ENCODE data around the gene MT1B. TPM values are rescaled to one million over a fixed set of nuclear protein-coding genes. Genes with fewer than 3 reads are reported as not detected.

Gene MT1B
- total RNA-seq, 1 experiment from 2014 or later = not detected

- H3K9ac ChIP-seq (ENCODE audit: low read length) = no peak within 1 kb of the TSS
- ChIA-PET RAD21 (ENCODE audit: low non-redundant PET in 1 of 2, low total read pairs in 2 of 2, uncharacterized antibody in 2 of 2, unreplicated experiment in 2 of 2) (no interaction called here), CTCF (no interaction called here), POLR2A (no interaction called here)
- H3K36me3 ChIP-seq (ENCODE audit: control insufficient read depth in 1 of 2, insufficient read depth in 2 of 2, low read length in 2 of 2) = no peaks in the 10 kb centered on the region
- no peak within 1 kb of the TSS for H3K27ac ChIP-seq (ENCODE audit: low read depth, low read length)
- BruUV-seq (replicated peaks) = no TSS peak
- no peak within 1 kb of the TSS for H3K4me3 ChIP-seq (replicated peaks in 1 of 2; ENCODE audit: low read depth in 1 of 2, low read length in 2 of 2)
- H3K4me2 ChIP-seq (ENCODE audit: low read length) = no peak within 1 kb of the TSS
- H3K79me2 ChIP-seq (ENCODE audit: insufficient read depth, low read length) = no peaks in the 10 kb centered on the region
- H3K9me2 ChIP-seq (ENCODE audit: insufficient read depth) = no peaks in the 10 kb centered on the region
- no peak within 1 kb of the TSS for H2AFZ ChIP-seq (ENCODE audit: low read depth, low read length, poor library complexity, severe bottlenecking)
- no peak for TF ChIP-seq ZFX (IDR thresholded peaks at IDR 0.05)
- no peak for TF ChIP-seq SRF (IDR thresholded peaks at IDR 0.05; ENCODE audit: low read depth)
- no peak for TF ChIP-seq CTCF (IDR thresholded peaks at IDR 0.05 in 2 of 3, conservative IDR thresholded peaks at IDR 0.05 in 1 of 3; ENCODE audit: borderline replicate concordance in 1 of 3, insufficient read depth in 1 of 3, low read depth in 2 of 3, low read length in 2 of 3)
- H3K27me3 ChIP-seq (ENCODE audit: insufficient read depth, low read length) = no peaks in the 10 kb centered on the region
- no peaks in the 10 kb centered on the region for H4K20me1 ChIP-seq (ENCODE audit: insufficient read depth)
- intact Hi-C loops (cut with micrococcal nuclease) = no loop called here
- DNase-seq (ENCODE audit: low read depth, low spot score) (no peak), ATAC-seq (no peak)
- no peaks in the 10 kb centered on the region for H3K9me3 ChIP-seq (ENCODE audit: control insufficient read depth in 1 of 2, insufficient read depth in 1 of 2, low read depth in 1 of 2, low read length in 2 of 2)
- H3K4me1 ChIP-seq (ENCODE audit: control insufficient read depth in 1 of 2, insufficient read depth in 2 of 2, low read length in 2 of 2) = no peaks in the 10 kb centered on the region
Observed at GRCh38 chr16:56667581-56668571, 16.2 kb downstream of the MT1B start, which contains the start of gene MT1G. MT1G (minus strand) TSS chr16:56668065; CDS start chr16:56667993, 72 bp downstream.

GRCh38 chr16:56669005-56669839 lies 17.5 kb downstream of the MT1B start, which contains the start of gene MT1H:
MT1H (plus strand) TSS chr16:56669814; CDS start chr16:56669885, 71 bp downstream.
- H2AFZ ChIP-seq (ENCODE audit: low read depth, low read length, poor library complexity, severe bottlenecking) = no peak within 1 kb of the TSS
- ChIA-PET POLR2A (no interaction called here), RAD21 (ENCODE audit: low non-redundant PET in 1 of 2, low total read pairs in 2 of 2, uncharacterized antibody in 2 of 2, unreplicated experiment in 2 of 2) (no interaction called here), CTCF (no interaction called here)
- H3K36me3 ChIP-seq (ENCODE audit: control insufficient read depth in 1 of 2, insufficient read depth in 2 of 2, low read length in 2 of 2) = no peaks in the 10 kb centered on the region
- no peak within 1 kb of the TSS for H3K27ac ChIP-seq (ENCODE audit: low read depth, low read length)
- no peaks in the 10 kb centered on the region for H3K4me1 ChIP-seq (ENCODE audit: control insufficient read depth in 1 of 2, insufficient read depth in 2 of 2, low read length in 2 of 2)
- H4K20me1 ChIP-seq (ENCODE audit: insufficient read depth) = no peaks in the 10 kb centered on the region
- ATAC-seq = no peak
- no peaks in the 10 kb centered on the region for H3K27me3 ChIP-seq (ENCODE audit: insufficient read depth, low read length)
- intact Hi-C loops (cut with micrococcal nuclease) = no loop called here
- no peak within 1 kb of the TSS for H3K9ac ChIP-seq (ENCODE audit: low read length)
- no peaks in the 10 kb centered on the region for H3K79me2 ChIP-seq (ENCODE audit: insufficient read depth, low read length)
- no peak within 1 kb of the TSS for H3K4me3 ChIP-seq (replicated peaks in 1 of 2; ENCODE audit: low read depth in 1 of 2, low read length in 2 of 2)
- no TSS peak for BruUV-seq (replicated peaks)
- no peaks in the 10 kb centered on the region for H3K9me2 ChIP-seq (ENCODE audit: insufficient read depth)
- no peak for DNase-seq (ENCODE audit: low read depth, low spot score)
- no peak within 1 kb of the TSS for H3K4me2 ChIP-seq (ENCODE audit: low read length)
- no peaks in the 10 kb centered on the region for H3K9me3 ChIP-seq (ENCODE audit: control insufficient read depth in 1 of 2, insufficient read depth in 1 of 2, low read depth in 1 of 2, low read length in 2 of 2)
- TF ChIP-seq RAD21 (IDR thresholded peaks at IDR 0.05; ENCODE audit: low read depth) (no peak), ZBTB33 (IDR thresholded peaks at IDR 0.05; ENCODE audit: extremely low read depth, insufficient replicate concordance, low read length) (no peak), ZFX (IDR thresholded peaks at IDR 0.05) (no peak), TCF7L2 (IDR thresholded peaks at IDR 0.05; ENCODE audit: borderline replicate concordance, extremely low read depth, insufficient read depth, insufficient read length) (no peak), EZH2 (IDR thresholded peaks at IDR 0.05) (no peak)
